Activated CD8-positive, alpha-beta T cell treated with anti-CD3 and anti-CD28 coated beads for 36 hours (primary cell): ENCODE measurements around the gene PCGF2. TPM values are rescaled to one million over a fixed set of nuclear protein-coding genes. Genes with fewer than 3 reads are reported as not detected.

Experiments used
- ATAC-seq: fragments of 200-7000 bp; cut with Tn5 transposase; one replicate; pipeline ENCODE4 v1.10.0; 2021; ENCODE audit warnings: mild to moderate bottlenecking, moderate library complexity
- CTCF ChIA-PET: fragments of 350-600 bp; sonication (Branson Sonifier 250); formaldehyde crosslinking; loops from one replicate; lab custom pipeline; 2021; ENCODE audit warnings: antibody characterized with exemption; lab: Charles Lee
- POLR2A ChIA-PET: fragments of 350-600 bp; sonication (Branson Sonifier 250); formaldehyde crosslinking; loops from one replicate; lab custom pipeline; 2021; ENCODE audit warnings: antibody characterized with exemption; lab: Charles Lee
- DNase-seq: peaks from one replicate; pipeline ENCODE4 v3.0.0-alpha.2; 2020
- H3K27ac Mint-ChIP-seq: one replicate; pipeline ENCODE4 v1.8.0; 2021; ENCODE audit warnings: mild to moderate bottlenecking, mixed read lengths
- H3K27me3 Mint-ChIP-seq: one replicate; pipeline ENCODE4 v1.8.0; 2021; ENCODE audit warnings: mixed read lengths
- H3K36me3 Mint-ChIP-seq: one replicate; pipeline ENCODE4 v1.8.0; 2021; ENCODE audit warnings: low read depth, mixed read lengths
- H3K4me1 Mint-ChIP-seq: one replicate; pipeline ENCODE4 v1.8.0; 2021; ENCODE audit warnings: low read depth, mixed read lengths
- H3K4me3 Mint-ChIP-seq: one replicate; pipeline ENCODE4 v1.8.0; 2021; ENCODE audit warnings: mild to moderate bottlenecking, moderate library complexity, mixed read lengths
- H3K9me3 Mint-ChIP-seq: one replicate; pipeline ENCODE4 v1.8.0; 2021; ENCODE audit warnings: mixed read lengths
- intact Hi-C: fragments of 100-400 bp; cut with micrococcal nuclease; formaldehyde crosslinking; loops from one replicate; pipeline ENCODE4 v1.10.0; 2022
- total RNA-seq, 2 experiments: library from RNA; stranded (reverse); gene quantifications; one replicate each; pipeline ENCODE4 v1.2.3, GENCODE V29; 2021
- TF ChIP-seq, protein P1 (sequence below): fragments of 200-600 bp; IDR thresholded peaks from one replicate; pipeline ENCODE4 v1.8.0; 2022; ENCODE audit warnings: antibody characterized with exemption, mild to moderate bottlenecking

PCGF2 gene
- total RNA-seq, 2 experiments from 2014 or later: 0.50 to 1.2 TPM

DNA sequence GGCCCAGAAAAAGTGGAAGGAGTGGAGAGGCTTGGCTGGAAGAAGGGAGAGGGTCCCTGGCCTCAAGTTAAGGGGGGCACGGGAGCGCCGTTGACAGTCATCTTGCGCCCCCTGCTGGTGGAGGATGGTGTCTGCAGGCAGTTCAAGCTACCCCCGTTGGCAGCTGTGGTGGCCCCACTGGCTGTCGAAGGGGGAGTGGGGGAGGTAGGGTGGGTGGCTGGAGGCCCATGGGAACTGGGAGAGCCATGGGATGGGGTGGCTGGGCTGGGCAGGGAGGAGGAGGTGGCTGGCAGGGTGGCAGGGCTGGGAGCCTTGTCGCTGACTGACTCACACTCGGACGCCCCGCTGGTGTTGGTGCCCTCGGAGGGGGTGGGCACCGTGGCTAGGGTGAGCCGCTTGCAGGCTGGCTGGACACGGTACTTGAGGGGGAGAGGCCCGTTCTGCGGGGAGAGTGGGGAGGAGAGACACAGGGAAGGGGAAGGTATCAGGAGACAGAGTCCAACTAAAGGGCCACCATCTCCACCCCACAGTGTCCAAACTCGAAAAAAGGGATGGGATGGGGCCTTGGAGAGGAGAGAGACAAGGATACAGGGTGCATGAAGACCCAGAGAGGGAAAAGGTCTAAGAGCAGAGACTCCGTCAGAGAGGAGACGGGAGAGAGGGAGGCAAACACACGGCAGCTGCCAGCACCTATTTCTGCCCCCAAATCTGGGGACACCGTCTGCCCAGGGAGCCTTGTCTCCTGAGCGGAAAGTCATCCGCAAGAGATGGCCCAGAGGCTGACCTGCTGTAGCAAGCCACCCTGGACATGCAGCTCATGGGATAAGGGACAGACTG is 12.8 kb downstream of the PCGF2 start:
- Mint-ChIP-seq H3K36me3 (peaks cover 13% of the 10 kb centered on the region), H3K27ac (peak overlapping the region; percentile 55), H3K4me3 (no peak overlapping the region), H3K4me1 (peaks cover 45% of the 10 kb centered on the region), H3K27me3 (no peaks in the 10 kb centered on the region), H3K9me3 (no peaks in the 10 kb centered on the region)
- POLR2A ChIA-PET: interaction anchor here (1.0 to 2.3 kb wide), 8 partner anchors 9 to 59 kb away, joined by 3 to 10 read pairs (median 4); partner anchors contain the start of genes EPOP and MLLT6
- intact Hi-C loops: no loop called here
- ATAC-seq (peak; percentile 34), DNase-seq (peak; percentile 82)
- TF ChIP-seq, protein P1, sequence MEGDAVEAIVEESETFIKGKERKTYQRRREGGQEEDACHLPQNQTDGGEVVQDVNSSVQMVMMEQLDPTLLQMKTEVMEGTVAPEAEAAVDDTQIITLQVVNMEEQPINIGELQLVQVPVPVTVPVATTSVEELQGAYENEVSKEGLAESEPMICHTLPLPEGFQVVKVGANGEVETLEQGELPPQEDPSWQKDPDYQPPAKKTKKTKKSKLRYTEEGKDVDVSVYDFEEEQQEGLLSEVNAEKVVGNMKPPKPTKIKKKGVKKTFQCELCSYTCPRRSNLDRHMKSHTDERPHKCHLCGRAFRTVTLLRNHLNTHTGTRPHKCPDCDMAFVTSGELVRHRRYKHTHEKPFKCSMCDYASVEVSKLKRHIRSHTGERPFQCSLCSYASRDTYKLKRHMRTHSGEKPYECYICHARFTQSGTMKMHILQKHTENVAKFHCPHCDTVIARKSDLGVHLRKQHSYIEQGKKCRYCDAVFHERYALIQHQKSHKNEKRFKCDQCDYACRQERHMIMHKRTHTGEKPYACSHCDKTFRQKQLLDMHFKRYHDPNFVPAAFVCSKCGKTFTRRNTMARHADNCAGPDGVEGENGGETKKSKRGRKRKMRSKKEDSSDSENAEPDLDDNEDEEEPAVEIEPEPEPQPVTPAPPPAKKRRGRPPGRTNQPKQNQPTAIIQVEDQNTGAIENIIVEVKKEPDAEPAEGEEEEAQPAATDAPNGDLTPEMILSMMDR: peak; percentile 90
- CTCF ChIA-PET: interaction anchor here (0.5 to 9.4 kb wide), 30 partner anchors 10 to 641 kb away, joined by 3 to 160 read pairs (median 5); partner anchors contain the start of gene EPOP

DNA sequence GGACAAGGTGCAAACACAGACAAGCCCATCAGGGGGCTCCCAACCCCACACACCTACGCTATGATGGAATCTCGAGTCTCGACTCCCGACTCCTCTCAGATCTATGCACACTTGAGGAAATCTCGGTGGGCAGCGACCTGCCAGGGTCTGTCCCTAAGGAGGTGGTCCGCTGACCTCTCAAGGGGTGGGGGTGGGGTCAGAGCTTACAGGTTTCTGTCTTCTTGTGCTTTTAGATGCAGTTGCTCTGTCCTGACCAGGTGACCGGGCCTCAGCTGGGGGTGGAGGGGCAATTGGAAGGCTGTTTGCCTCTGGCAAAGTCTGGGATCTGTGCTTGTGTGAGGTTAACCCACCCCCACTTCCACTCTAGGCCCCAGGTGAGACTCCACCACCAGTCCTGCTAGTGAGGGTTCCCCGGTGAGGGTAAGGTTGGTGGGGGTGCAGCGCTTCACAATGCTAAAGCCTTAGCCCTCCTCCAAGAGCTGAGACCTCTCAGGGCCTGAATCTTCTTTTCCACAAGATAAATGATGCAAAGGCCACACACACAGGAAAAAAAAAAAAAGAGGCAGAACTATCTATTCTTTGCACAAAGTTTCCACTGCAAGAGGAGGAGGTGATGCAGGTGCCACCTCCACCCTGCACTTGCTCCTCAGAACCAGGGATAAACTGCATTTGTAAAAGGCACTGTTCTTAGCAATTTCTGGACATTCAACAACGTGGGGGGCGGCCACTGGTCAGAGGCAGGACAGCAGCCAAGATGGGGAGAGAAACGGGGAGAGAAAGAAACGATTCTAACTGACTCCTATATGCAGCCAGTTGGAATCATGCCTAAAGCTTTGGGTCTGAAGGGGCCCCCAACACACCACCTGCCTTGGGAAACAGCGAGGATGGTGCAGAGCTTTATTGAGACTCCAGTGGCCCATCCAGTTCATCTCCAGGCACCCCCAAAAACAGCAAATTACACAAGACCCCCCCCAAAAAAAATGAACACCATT is 13.9 kb downstream of the PCGF2 start:
- ATAC-seq (peak; percentile 18), DNase-seq (peak; percentile 64)

DNA sequence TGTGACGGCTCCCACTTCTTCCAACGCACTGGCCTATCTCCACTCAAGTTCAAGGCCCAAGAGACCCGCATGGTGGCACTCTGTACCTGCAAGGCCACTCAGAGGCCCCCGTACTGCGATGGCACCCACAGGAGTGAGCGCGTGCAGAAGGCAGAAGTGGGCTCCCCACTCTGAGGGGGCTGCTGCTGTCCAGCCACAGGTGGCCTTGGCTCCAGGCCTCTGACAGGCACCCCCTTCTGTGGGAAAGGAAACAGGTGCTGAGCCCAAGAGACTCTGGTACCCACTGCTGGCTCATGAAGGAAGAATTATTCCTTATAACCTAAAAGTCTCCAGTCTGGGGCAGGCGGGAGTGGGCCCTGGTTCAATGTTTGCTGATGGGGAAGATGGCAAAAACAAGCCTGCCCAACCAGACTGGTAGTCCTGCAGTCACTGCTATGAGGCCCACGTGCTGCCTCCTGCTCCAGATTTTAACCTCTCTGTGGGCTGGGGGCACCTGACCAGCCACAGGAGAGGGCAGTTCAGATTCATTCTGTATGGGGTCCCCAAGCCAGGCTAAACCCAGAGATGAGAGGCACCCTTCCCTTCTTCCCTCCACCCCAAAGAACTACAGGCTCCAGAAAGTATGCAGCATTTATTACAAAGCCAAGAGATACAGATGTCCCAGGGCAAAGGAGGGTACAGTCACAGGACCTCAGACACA is 14.7 kb downstream of the PCGF2 start:
- POLR2A ChIA-PET: interaction anchor here (2.3 kb wide), 1 partner anchor 57 kb away, joined by 10 read pairs; the partner anchor contains the start of gene EPOP

More for the DNA sequence above, 13.9 kb downstream of the PCGF2 start:
- Mint-ChIP-seq H3K4me3 (peak overlapping the region; percentile 2), H3K27ac (peak overlapping the region; percentile 82), H3K9me3 (no peaks in the 10 kb centered on the region), H3K36me3 (peaks cover 15% of the 10 kb centered on the region), H3K4me1 (peaks cover 49% of the 10 kb centered on the region), H3K27me3 (no peaks in the 10 kb centered on the region)
- ChIA-PET CTCF (interaction anchor here (0.6 to 9.4 kb wide), 26 partner anchors 11 to 642 kb away, joined by 3 to 160 read pairs (median 5); partner anchors contain the start of genes EPOP and PSMB3), POLR2A (interaction anchor here (0.6 to 2.3 kb wide), 7 partner anchors 10 to 214 kb away, joined by 3 to 10 read pairs (median 3); partner anchors contain the start of genes EPOP and MLLT6)
- intact Hi-C loops: loop anchor here (5.0 kb wide), 1 partner anchor 37 kb away; no protein-coding TSS in a partner anchor
- TF ChIP-seq, protein P1: peak; percentile 63

More for the DNA sequence above, 14.7 kb downstream of the PCGF2 start:
- no peaks in the 10 kb centered on the region for H3K9me3 Mint-ChIP-seq
- H3K4me1 Mint-ChIP-seq: peaks cover 58% of the 10 kb centered on the region
- DNase-seq: no peak
- ATAC-seq: no peak
- peaks cover 20% of the 10 kb centered on the region for H3K36me3 Mint-ChIP-seq
- peak overlapping the region; percentile 82 for H3K27ac Mint-ChIP-seq
- intact Hi-C loops: loop anchor here (5.0 kb wide), 1 partner anchor 36 kb away; no protein-coding TSS in a partner anchor
- TF ChIP-seq, protein P1: no peak
- H3K4me3 Mint-ChIP-seq: peak overlapping the region; percentile 17
- CTCF ChIA-PET: interaction anchor here (0.6 to 9.4 kb wide), 12 partner anchors 12 to 125 kb away, joined by 3 to 160 read pairs (median 14); partner anchors contain the start of genes EPOP and PSMB3
- H3K27me3 Mint-ChIP-seq: no peaks in the 10 kb centered on the region
